Astrocyte of the hippocampus (primary cell): Measurements from ENCODE around the gene WDR33.
"Not testable (repeated sequence)": the region's sequence is repeated elsewhere in the genome, so short reads cannot be mapped to it uniquely, and the experiment has no call there.

Source experiments
- DNase-seq: peaks from one replicate; pipeline ENCODE4 v3.0.0; 2011; ENCODE audit warnings: low read depth, low spot score

Gene WDR33

DNA sequence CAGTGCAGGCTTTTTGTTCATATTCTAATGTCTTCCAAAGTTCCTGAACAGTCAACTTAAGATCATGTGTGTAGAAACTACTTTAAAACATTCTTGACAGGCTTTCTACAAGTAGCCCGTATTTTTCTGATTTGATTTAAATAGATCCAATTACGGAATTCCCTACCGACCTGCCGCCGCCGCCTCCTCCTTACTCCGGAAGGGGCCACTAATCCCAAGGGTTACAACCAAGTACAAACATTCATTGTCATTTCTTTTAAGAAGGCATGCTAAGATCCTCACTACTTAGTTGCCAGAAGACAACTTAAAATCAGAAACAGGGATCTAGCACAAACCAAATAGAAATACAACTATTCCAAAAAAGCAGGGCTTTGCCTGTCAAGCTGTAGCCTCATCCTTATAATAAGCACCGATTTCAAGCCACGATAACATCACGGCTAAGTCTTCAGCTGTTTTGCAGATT, 784 bp downstream of the WDR33 start:
- DNase-seq = peak; percentile 51

DNA sequence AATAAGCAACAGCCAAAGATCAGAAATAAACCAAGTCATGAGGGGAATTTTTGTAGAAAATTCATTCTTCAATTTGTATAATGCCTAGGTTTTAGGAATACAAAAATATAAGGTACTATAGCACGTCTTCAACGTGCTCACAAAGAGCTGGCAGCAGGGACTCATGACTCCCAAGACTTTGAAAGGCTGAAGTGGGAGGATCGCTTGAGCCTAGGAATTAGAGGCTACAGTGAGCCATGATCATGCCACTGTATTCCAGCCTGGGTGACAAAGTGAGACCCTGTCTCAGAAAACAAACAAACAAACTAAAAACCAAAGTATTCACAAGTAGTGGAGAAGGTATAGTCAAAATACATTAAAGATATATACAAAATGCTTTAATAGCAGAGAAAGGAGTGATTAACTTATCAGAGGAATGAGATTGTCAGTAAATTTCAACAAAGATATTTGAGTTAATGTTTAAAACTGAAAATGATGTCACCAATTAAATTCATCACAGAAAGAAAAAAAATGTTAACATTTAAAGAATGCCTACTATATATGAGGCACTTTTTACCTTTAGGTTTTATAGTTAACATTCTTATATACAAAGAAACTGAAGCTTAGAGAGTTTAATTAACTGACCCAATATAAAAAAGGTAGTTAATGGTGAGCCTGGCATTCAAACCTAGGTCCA, 3.2 kb downstream of the WDR33 start:
- peak; percentile 30 for DNase-seq

DNA sequence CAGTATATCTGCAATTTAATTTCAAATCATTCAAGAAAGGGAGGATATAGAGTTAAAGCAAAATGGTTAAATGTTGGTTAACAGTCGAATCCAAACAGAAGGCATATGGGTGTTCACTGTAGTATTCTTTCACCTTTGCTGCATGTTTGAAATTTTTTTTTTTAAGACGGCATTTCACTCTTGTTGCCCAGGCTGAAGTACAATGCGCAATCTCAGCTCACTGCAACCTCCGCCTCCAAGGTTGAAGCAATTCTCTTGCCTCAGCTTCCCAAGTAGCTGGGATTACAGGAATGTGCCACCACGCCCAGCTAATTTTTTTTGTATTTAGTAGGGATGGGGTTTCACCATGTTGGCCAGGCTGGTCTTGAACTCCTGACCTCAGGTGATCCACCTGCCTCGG, 4.1 kb downstream of the WDR33 start:
- not testable (repeated sequence) for DNase-seq

DNA sequence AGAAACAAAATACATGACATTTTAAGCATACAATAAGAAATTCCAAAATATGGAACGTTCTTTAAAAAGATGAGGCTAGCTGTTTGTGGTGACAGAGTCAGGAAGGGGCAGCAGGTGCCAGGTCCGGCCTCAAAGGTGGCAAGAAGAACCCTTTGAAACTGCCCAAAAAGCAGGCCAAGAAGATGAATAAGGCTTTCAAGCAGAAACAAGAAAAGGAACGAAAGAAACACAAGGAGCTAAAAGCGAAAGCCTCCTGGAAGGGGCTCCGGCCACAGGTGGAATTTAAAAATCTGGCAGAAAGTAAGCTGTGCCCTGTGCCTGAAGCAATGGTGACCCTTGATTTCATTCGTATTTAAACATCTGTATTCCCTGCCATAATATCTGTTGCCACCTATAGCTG, 5.5 kb downstream of the WDR33 start:
- DNase-seq = no peak

DNA sequence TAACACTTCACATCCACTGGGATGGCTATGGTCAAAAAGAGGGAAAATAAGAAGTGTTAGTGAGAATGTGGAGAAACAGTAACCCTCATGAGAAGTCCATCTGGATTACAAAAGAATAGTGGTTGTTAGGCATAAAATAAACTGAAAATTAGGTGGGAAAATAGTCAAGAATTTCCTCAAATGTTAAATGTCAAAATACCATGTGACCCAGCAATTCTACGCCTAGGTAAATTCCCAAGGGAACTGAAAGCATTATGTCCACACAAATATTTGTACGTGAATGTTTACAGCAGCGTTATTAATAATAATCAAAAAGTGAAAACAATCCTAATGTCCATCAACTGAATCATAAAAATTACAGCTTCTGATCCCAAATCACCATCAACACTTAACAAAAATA, 11.0 kb downstream of the WDR33 start:
- no peak for DNase-seq

DNA sequence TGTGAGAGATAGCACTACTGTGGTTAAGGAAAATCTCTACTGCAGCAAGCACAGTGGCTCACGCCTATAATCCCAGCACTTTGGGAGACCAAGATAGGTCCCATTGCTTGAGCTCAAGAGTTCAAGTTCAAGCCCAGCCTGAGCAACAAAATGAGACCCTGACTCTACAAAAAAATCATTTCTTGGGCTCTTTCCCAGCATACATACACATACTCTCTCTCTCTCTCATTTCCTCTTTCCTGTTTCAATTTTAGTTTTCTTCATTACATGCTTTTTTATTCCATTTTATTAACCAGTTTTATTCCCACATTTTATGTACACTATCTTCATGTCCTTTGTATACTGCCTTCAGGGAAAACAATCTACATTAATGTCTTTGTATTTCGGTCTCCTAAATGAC, 14.6 kb downstream of the WDR33 start:
- no peak for DNase-seq

DNA sequence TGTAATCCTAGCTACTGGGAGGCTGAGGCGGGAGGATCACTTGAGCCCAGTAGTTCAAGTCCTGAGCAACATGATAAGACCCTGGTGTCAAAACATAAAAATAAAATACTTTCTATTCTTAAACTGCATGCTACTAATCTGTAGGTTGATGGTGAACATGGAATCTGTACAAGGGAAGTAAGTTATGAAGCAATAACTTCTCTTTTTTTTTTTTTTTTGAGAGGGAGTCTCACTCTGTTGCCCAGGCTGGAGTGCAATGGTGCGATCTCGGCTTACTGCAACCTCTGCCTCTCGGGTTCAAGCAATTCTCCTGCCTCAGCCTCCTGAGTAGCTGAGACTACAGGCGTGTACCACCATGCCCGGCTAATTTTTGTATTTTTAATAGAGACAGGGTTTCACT, 16.1 kb downstream of the WDR33 start:
- DNase-seq = not testable (repeated sequence)

DNA sequence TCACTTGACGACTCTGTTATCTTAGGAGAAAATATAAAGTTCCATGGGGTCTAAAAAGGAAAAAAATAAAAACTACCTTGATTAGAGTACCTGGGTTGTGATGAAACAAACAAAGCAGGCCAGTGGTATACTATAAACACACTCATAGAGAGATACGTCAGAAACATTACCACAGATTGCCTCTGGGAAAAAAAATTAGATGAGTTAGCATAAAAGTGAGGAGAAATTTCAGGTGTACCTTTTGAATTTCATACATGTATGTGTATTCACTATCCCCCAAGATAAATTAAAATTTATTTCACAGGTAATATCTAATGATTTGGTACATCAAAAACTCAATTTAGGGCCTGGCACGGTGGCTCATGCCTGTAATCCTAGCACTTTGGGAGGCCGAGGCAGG, 18.2 kb downstream of the WDR33 start:
- DNase-seq = no peak

DNA sequence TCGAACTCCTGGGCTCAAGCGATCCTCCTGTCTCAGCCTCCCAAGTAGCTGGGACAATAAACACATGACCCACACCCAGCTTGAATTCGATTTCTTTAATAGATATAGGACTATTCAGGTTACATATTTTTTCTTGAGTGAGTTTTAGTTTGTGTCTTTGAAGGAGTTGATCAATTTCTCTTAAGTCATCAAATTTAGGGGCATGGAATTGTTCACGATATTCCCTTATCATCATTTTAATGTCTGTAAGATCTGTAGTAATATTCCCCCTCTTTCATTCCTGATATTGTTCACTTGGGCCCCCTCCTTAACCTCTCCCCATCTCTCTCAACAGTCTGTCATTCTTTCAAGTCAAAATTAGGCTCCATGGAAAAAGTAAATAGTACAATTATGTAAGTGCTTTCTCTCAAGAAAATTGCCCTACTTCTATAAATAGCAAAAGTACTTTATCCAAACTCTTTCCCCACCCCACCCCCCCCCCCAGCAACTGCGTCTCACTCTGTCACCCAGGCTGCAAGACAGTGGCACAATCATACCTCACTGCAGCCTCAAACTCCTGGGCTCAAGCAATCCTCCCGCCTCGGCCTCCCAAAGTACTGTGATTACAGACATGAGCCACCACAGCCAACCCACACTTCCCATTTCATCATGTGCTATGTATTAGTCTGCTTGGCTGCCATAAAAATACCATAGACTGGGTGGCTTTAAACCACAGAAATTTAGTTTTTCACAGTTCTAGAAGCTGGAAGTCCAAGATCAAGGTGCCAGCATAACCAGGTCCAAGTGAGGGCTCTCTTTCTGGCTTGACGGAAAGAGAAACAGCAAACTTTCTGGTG, 20.1 kb downstream of the WDR33 start:
- DNase-seq = peak; percentile 9

DNA sequence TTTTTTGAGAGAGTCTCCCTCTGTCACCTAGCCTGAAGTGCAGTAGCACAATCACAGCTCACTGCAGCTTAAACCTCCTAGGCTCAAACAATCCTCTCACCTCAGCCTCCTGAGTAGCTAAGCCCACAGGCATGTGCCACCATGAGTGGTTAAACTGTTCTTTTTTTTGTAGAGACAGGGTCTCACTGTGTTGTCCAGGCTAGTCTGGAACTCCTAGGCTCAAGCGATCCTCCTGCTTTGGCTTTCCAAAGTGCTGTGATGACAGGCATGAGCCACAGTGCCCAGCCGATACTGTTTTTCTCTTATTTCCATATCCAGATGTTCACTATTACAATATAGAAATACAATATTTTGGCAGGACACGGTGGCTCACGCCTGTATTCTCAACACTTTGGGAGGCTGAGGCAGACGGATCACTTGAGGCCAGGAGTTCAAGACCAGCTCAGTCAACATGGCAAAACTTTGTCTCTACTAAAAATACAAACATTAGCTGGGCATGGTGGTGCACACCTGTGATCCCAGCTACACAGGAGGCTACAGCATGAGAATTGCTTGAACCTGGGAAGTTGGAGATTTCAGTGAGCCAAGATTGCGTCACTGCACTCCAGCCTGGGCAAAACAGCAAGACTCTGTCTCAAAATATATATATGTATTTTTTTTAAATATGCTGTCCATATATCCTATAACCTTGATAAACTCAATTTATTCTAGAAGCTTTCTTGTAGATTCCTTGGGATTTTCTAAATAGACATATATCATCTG, 24.7 kb downstream of the WDR33 start:
- no peak for DNase-seq

DNA sequence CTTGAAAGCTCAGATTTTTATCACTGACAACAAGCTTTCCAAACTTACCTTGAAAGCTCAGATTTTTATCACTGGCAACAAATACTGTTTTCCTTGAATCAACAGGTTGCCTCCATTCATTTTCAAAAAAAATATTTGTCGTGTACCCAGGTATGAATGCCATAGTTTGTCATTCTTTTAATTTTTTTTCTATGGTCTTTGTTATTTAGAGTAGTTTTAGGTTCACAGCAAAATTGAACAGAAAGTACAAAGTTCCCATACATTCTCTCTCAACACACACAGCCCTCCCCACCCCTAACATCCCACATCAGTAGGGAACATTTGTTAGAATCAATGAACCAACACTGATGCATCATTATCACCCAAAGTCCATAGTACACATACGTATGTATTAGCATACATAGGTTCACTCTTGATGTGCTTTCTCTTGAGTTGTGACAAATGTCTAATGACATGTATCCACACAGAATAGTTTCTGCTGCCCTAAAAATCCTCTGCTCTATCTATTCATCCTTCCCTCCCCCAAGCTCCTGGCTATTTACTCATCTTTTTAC, 25.9 kb downstream of the WDR33 start:
- no peak for DNase-seq

DNA sequence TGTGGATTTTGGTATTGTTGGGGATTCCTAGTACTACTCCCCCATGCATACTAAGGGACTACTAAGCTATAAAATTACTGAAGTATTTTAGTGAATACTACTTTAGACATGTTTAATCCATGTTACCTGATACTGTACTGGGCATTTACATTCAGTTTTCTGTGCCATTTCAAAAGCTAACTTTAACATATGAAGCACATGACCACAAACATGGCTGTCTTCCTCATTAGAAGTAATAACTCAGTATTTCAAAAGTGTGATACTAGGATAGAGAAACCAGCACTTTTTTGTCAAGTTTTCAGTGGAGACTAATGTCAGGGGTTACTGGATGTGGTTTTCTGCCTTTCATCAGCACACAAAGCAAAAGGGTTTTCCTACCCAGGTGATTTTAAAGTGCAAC, 27.9 kb downstream of the WDR33 start:
- no peak for DNase-seq

DNA sequence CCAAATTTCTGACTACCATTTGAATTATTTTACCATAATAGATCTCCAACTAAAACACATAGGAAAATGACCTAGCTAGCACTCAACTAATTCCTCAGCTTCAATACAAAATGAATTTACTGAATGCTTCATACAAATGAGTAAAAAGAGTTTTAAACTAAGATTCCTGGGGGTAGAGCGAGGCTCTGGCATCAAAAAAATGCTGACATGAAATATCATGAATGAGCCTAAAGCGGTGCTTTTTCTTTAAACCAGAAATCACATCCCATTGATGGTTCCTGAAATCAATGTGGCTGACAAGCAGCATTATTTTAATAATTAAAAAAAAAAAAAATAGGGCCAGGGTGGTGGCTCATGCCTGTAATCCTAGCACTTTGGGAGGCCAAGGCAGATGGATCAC, 32.1 kb downstream of the WDR33 start:
- no peak for DNase-seq

DNA sequence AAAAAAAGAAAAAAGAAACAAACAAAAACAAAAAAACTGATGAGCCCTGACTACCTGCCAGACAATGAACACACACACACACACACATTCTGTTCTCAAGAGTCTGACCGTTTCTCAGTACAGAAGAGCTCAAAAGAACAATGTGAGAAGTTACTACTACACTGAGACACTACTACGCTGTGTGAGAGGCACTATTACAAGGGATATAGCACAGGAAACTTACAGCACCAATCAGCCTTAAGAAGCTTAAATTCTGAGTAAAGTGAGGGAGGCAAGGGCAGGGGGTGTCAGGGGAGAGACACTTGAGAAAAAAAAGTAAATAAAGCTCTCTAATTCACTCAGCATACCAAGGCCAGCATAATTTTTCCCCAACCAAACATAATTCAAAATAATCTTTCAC, 32.5 kb downstream of the WDR33 start:
- no peak for DNase-seq

DNA sequence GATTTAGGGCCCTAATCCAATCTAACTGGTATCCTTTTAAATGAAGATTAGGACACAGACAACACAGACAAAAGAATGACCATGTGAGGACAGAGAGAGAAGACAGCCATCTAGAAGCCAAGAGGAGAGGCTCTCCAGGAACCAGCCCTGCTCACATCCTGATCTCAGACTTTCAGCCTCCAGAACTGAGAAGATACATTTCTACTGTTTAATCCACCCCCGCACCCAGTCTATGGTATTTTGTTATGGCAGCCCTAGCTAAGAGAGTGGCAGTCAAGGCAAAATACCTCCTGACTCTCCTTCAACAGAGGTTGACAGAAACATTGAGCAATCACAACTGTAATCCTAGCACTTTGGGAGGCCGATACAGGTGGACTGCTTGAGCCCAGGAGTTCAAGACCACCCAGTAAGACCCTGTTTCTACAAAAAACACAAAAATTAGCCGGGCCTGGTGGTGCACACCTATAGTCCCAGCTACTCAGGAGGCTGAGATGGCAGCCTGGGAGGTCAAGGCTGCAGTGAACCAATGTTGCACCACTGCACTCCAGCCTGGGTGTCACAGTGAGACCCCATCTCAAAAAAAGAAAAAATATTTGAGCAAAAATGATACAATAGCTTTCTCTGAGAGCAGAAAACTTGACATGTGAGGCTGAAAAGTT, 34.7 kb downstream of the WDR33 start:
- DNase-seq = no peak

DNA sequence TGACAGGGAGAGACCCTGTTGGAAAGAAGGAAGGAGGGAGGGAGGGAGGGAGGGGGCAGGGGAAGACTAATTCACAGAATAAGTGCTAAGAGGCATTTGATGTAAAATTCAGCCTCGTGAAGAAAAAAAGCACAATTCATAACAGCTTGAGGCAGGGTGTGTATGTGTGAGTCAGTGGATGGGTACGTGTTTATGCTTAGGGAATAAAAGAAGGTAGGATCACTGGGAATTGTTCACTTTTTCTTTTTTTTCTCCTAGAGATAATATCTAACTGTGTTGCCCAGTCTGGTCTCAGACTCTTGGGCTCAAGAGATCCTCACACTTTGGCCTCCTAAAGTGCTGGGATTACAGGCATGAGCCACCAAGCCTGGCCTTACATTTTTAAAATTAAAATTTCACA, 39.2 kb downstream of the WDR33 start:
- DNase-seq = peak; percentile 60

DNA sequence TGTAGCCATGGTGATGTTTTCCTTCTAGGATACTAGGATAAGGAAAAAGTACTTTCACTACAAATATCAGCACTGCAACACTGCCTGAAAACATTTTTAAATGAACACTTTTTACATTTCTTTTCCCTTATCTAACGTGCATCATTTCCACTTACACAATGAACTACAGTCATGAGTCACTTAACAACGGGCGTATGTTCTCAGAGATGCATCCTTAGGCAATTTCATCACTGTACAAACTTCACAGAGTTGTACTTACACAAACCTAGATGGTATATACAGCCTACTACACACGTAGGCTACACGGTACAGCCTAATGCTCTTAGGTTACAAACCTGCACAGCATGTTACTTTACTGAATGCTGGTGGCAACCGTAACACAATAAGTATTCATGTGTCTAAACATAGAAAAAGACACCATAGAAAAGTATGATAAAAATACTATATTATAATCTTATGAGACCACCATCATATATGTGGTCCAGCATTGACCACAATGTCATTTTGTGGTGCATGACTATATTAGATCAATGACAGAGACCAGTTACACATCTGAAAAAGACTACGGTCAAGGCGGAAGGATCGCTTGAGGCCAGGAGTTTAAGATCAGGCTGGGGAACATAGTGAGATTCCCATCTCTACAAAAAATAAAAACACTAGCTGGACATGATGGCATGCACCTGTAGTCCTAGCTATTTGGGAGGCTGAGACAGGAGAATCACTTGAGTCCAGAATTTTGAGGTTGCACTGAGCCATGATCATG, 39.8 kb downstream of the WDR33 start:
- peak; percentile 66 for DNase-seq

DNA sequence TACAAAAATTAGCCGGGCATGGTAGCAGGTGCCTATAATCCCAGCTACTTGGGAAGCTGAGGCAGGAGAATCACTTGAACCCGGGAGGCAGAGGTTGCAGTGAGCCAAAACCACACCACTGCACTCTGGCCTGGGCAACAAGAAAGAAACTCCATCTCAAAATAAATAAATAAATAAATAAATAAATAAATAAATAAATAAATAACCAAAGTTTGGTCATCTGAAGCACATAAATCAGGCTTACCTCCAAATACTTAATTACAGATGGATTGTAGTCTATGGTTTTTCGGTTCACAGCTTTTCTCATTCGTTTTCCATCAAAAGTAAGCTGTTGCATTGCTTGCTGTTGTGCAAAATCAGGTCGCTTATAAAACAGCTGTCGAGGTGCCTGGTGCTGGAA, 40.4 kb downstream of the WDR33 start:
- DNase-seq = not testable (repeated sequence)

DNA sequence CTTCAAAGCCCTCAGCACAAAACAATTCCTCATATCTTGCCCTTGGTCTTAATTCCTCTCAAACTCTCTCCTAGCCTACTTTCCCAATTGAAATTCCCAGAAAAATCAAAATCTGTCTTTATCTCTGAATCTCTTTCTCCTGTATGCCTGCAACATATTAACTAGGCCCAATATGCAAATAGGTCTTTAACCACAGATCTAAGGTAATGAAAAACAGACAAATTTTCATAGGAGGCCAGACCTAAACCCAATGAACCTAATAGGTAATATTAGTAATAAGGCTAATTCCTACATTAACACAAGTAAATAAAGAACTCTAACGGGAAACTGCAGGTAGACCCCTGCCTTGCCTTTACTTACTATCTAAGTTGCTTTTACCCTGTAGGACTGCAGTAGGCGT, 41.4 kb downstream of the WDR33 start:
- DNase-seq = no peak

DNA sequence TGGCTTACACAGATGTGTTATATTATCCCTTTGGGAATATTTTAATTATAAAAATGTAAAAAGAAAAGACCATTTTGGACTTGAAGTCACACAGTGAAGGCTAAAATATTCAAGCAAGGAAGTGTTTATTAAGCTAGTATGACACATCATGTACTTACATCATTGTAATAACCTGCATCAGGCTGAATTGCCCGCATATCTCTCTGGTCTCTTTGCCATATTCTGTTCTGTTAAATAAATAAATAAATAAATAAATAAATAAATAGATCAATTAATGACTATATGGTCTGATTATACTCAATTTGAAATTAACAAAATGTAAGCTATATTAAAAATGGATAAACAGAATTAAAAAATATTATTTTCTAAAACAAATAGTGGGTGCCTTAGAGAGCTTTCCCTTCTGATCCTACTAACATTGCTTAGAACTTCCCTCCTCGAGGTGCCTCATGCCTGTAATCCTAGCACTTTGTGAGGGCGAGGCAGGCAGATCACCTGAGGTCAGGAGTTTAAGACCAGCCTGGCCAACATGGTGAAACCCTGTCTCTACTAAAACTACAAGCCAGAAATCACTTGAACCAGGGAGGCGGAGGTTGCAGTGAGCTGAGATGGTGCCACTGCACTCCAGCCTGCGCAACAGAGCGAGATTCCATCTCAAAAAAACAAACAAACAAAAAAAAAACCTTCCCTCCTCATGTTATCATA, 42.0 kb downstream of the WDR33 start:
- no peak for DNase-seq
